Stomach (tissue), 9 donors: ENCODE measurements around the gene RPS6KA4. TPM values are rescaled to one million over a fixed set of nuclear protein-coding genes. Genes with fewer than 3 reads are reported as not detected.

ENCODE experiments used
- DNase-seq, 2 donors: peaks; one replicate each; pipeline versions ENCODE4 v3.0.0 to v3.0.0-alpha.2; 2013 to 2019
- H3K27ac ChIP-seq, 5 donors: fragments of 200-600 bp in 4 of 5; sonication (generic) in 4 of 5; one replicate each; pipeline ENCODE4 v1.5.1; 2013 to 2019; ENCODE audit warnings: mild to moderate bottlenecking in 1 of 5, moderate library complexity in 1 of 5
- H3K27me3 ChIP-seq, 3 donors: fragments of 200-600 bp; sonication (generic); one replicate each; pipeline ENCODE4 v1.5.1; 2017 to 2019; ENCODE audit warnings: mixed run types in 1 of 3
- H3K36me3 ChIP-seq, 4 donors: fragments of 200-600 bp; sonication (generic); 1 replicate in 3 of 4; 2 replicates in 1 of 4; pipeline ENCODE4 v1.5.1; 2016 to 2019
- H3K4me1 ChIP-seq, 4 donors: fragments of 200-600 bp; sonication (generic); one replicate each; pipeline ENCODE4 v1.5.1; 2016 to 2019
- H3K4me3 ChIP-seq, 4 donors: fragments of 200-600 bp; sonication (generic) in 3 of 4; one replicate each; pipeline ENCODE4 v1.5.1; 2016 to 2019; ENCODE audit warnings: mild to moderate bottlenecking in 1 of 4
- H3K9me3 ChIP-seq, 4 donors: fragments of 200-600 bp; sonication (generic); one replicate each; pipeline ENCODE4 v1.5.1; 2016 to 2019
- EP300 ChIP-seq: sonication (generic); formaldehyde crosslinking; IDR thresholded peaks from one replicate; pipeline ENCODE4 v1.6.1; 2017; ENCODE audit warnings: antibody characterized with exemption
- POLR2A ChIP-seq, 4 donors: fragments of 450-650 bp; IDR thresholded peaks; one replicate each; pipeline ENCODE4 v1.6.1; 2016; ENCODE audit warnings: antibody characterized with exemption in 4 of 4, control low read depth in 2 of 4, mild to moderate bottlenecking in 1 of 4, moderate library complexity in 1 of 4
- POLR2AphosphoS5 ChIP-seq, 3 donors: sonication (generic); formaldehyde crosslinking; IDR thresholded peaks; one replicate each; pipeline ENCODE4 v1.6.1; 2016; ENCODE audit warnings: antibody characterized with exemption in 3 of 3
- whole genome bisulfite sequencing, 5 donors: extraction: QIAGEN DNeasy Blood & Tissue Kit in 3 of 5; methylation state at CpG; one replicate each; pipeline versions ENCODE4 v1.1.5 to v1.1.7; 2013 to 2018; 5-methylcytosine and 5-hydroxymethylcytosine counted together
- intact Hi-C: fragments of 100-400 bp; cut with DNase I; formaldehyde crosslinking; loops from one replicate; pipeline ENCODE4 v1.15.1; 2023; ENCODE audit warnings: low total_unique reads
- polyA plus RNA-seq, 3 donors: library from polyadenylated mRNA; stranded (reverse); fragments of 200-250 nt; gene quantifications; one replicate each; pipeline ENCODE4 v1.2.3, GENCODE V29; 2013
- total RNA-seq, 5 donors: library from RNA; depleted of rRNA; stranded (reverse); fragments of >200 nt; gene quantifications; one replicate each; pipeline versions ENCODE4 v1.1.0 to v1.2.3, GENCODE V29; 2014 to 2016
- TF ChIP-seq, protein P1 (sequence below), 7 experiments: fragments of 450-650 bp in 4 of 7; fragments of 200-600 bp in 3 of 7; sonication (generic) in 3 of 7; IDR thresholded peaks; one replicate each; pipeline ENCODE4 v1.5.1; 2016 to 2019; ENCODE audit warnings: antibody characterized with exemption in 7 of 7, control low read depth in 2 of 7, mild to moderate bottlenecking in 1 of 7
- donor health status: healthy with polysubstance abuse.
- donor health status: Bipolar disorder and iron deficiency.
- donor health status: healthy.

RPS6KA4 gene
- total and polyA plus RNA-seq, 8 donors: 15.4 to 103 (median 29.6) TPM

- Histone ChIP-seq H3K27me3 (no peaks in the 10 kb centered on the region), H3K27ac (no peak overlapping the region), H3K36me3 (peaks cover 71 to 100% (median 99%) of the 10 kb centered on the region in 4 donors), H3K4me3 (no peak overlapping the region), H3K9me3 (no peaks in the 10 kb centered on the region), H3K4me1 (no peaks in the 10 kb centered on the region)
- no peak for DNase-seq
- TF ChIP-seq EP300: no peak
- no peak for TF ChIP-seq POLR2AphosphoS5 (IDR thresholded peaks at IDR 0.05)
- no peak for TF ChIP-seq POLR2A (IDR thresholded peaks at IDR 0.05)
- TF ChIP-seq, protein P1, sequence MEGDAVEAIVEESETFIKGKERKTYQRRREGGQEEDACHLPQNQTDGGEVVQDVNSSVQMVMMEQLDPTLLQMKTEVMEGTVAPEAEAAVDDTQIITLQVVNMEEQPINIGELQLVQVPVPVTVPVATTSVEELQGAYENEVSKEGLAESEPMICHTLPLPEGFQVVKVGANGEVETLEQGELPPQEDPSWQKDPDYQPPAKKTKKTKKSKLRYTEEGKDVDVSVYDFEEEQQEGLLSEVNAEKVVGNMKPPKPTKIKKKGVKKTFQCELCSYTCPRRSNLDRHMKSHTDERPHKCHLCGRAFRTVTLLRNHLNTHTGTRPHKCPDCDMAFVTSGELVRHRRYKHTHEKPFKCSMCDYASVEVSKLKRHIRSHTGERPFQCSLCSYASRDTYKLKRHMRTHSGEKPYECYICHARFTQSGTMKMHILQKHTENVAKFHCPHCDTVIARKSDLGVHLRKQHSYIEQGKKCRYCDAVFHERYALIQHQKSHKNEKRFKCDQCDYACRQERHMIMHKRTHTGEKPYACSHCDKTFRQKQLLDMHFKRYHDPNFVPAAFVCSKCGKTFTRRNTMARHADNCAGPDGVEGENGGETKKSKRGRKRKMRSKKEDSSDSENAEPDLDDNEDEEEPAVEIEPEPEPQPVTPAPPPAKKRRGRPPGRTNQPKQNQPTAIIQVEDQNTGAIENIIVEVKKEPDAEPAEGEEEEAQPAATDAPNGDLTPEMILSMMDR (IDR thresholded peaks at IDR 0.05): no peak
- 86 to 97% (median 90%) methylated on average over 1 of the region's 1 CpG for WGBS, 5 donors
- intact Hi-C loops: no loop called here
Measured at GRCh38 chr11:64366751-64367150, 7.8 kb downstream of the RPS6KA4 start.

- TF ChIP-seq POLR2A (IDR thresholded peaks at IDR 0.05) (no peak), POLR2AphosphoS5 (IDR thresholded peaks at IDR 0.05) (no peak), EP300 (no peak)
- TF ChIP-seq, protein P1 (IDR thresholded peaks at IDR 0.05): no peak
- H3K36me3 ChIP-seq: peaks cover 60 to 90% (median 86%) of the 10 kb centered on the region in 4 donors
- 87 to 91% (median 90%) methylated on average over 35 to 46 of the region's 46 CpGs for WGBS, 5 donors
- intact Hi-C loops: no loop called here
- H3K27ac ChIP-seq: no peak overlapping the region
- peaks cover 0 to 4% (median 0%) of the 10 kb centered on the region in 4 donors for H3K4me1 ChIP-seq
- H3K27me3 ChIP-seq: no peaks in the 10 kb centered on the region
- H3K9me3 ChIP-seq: no peaks in the 10 kb centered on the region
- H3K4me3 ChIP-seq: no peak overlapping the region
- DNase-seq: no peak
Measured at GRCh38 chr11:64367931-64368672, 9.1 kb downstream of the RPS6KA4 start.

- Histone ChIP-seq H3K4me1 (peaks cover 0 to 4% (median 0%) of the 10 kb centered on the region in 4 donors), H3K27me3 (no peaks in the 10 kb centered on the region), H3K36me3 (peaks cover 56 to 84% (median 81%) of the 10 kb centered on the region in 4 donors), H3K27ac (no peak overlapping the region), H3K9me3 (no peaks in the 10 kb centered on the region), H3K4me3 (no peak overlapping the region)
- TF ChIP-seq, protein P1 (IDR thresholded peaks at IDR 0.05): no peak
- no peak for TF ChIP-seq POLR2A (IDR thresholded peaks at IDR 0.05)
- no peak for TF ChIP-seq EP300
- TF ChIP-seq POLR2AphosphoS5 (IDR thresholded peaks at IDR 0.05): no peak
- no peak for DNase-seq
- intact Hi-C loops: no loop called here
- WGBS, 5 donors: 88 to 95% (median 91%) methylated on average over 21 to 28 of the region's 28 CpGs
Measured at GRCh38 chr11:64368673-64369074, 9.7 kb downstream of the RPS6KA4 start.

DNA sequence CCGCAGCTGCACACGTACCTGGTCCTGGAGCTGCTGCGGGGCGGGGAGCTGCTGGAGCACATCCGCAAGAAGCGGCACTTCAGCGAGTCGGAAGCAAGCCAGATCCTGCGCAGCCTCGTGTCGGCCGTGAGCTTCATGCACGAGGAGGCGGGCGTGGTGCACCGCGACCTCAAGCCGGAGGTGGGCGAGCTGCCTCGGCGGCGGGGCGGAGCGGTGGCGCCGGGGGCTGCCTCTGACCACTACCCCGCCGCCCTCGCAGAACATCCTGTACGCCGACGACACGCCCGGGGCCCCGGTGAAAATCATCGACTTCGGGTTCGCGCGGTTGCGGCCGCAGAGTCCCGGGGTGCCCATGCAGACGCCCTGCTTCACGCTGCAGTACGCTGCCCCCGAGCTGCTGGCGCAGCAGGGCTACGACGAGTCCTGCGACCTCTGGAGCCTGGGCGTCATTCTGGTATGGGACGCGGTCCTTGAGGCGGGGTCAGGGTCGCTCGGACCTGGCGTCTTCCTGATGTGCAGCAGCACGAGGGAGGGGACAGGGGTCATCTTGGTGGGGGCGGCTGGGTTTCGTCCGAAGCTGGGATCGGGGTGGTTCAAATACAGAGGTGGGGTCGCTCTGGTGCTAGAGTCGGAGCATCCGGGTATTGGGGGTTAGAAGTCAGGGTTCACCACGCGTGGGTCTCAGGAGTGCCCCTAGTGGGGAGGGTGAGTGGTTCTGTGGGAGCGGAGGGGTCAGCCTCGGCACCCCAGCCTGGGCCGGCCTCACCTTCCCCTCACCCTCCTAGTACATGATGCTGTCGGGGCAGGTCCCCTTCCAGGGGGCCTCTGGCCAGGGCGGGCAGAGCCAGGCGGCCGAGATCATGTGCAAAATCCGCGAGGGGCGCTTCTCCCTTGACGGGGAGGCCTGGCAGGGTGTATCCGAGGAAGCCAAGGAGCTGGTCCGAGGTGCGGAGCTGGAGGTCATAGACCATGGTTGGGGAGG is 10.8 kb downstream of the RPS6KA4 start:
- Histone ChIP-seq H3K9me3 (no peaks in the 10 kb centered on the region), H3K4me1 (peaks cover 0 to 4% (median 0%) of the 10 kb centered on the region in 4 donors), H3K27ac (no peak overlapping the region), H3K36me3 (peaks cover 50 to 73% (median 70%) of the 10 kb centered on the region in 4 donors), H3K27me3 (no peaks in the 10 kb centered on the region), H3K4me3 (no peak overlapping the region)
- 87 to 94% (median 91%) methylated on average over 63 to 82 of the region's 82 CpGs for WGBS, 5 donors
- no peak for DNase-seq
- TF ChIP-seq EP300 (no peak), POLR2AphosphoS5 (IDR thresholded peaks at IDR 0.05) (no peak), POLR2A (IDR thresholded peaks at IDR 0.05) (no peak)
- TF ChIP-seq, protein P1 (IDR thresholded peaks at IDR 0.05): no peak
- intact Hi-C loops: no loop called here
